GM18526 (cell line): Measurements from ENCODE around the gene GDF11.
A peak's percentile ranks its signal among the peaks of the same experiment; 100 is the strongest.

Experiments used
- POLR2A ChIP-seq: IDR thresholded peaks from 3 replicates; pipeline ENCODE4 v1.6.1; 2011; ENCODE audit not compliant: insufficient read length; ENCODE audit errors: extremely low read depth

GDF11 gene

DNA sequence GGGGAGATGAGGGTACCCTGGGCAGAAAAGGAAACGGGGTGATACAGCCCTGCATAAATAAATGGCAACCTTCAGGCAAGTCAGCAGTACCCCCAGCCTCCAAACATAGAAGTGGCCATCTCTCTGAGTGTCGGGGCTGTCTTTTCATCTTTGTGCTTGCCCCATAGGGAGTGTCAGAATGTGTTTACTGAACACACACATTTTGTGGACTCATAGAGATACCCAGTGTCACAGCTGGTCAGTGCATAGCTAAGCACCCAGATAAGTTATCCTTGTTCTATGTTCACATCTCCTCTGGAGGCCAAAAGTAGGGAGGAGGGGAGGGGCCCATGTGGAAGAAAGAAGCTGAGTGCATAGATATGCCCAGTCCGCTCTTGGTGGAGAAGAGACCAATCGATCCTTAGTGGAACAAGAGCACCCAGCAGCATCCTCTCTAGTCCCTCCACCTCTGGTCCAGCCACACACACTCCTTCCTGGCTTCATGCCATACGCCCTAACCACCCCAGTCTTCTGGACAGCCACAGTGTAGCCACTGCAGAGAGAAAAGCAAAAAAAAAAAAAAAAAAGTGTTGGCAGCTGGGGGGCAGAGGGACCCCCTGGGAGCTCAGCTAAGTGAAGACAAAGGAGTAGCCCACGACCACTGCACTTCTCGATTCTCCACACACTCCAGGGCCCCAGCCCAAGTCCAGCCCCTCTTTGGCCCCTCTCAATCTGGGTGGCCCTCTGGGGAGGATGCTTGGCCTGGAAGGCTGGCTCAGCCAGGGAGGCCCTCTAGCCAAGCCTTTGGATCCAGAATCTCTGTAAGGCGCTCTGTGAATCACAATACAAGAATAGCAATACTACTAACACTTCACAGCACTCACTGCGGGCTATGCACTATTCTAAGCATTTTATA, 37.9 kb upstream of the GDF11 start:
- no peak for TF ChIP-seq POLR2A

DNA sequence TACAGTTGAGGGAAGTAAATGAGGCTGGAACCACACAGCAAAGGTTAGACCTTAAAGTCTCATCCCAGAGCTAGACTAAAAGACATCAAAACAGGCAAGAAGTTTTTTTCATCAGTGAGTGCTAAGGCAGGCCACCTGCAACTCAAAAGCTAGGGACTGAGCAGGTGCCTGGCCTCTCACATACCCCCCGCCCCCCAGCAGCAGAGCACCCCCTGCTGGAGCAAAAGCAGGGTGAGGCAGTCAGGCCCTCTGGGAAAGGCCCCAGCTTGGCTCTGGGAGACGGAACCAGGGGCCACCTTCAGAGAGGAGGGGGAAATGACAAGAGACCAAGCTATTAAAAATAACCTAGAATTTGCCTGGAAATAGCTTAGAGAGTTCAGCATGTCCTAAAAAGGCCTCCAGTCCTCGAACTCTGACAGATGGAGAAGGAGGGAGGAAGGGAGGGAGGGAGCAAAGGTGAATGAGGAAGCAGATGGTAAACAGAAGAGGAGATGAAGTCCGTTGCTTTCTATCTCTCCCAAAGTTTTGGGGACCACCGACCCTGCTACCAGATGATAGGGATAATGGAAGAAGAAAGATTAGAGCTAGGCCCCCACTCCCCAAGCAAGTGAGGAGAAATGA, 37.0 kb upstream of the GDF11 start:
- no peak for TF ChIP-seq POLR2A

GRCh38 chr12:55706568-55707218, 36.2 kb upstream of the GDF11 start:
- no peak for TF ChIP-seq POLR2A

- TF ChIP-seq POLR2A = no peak
These were observed 35.7 kb upstream of the GDF11 start for GRCh38 chr12:55707219-55707671.

DNA sequence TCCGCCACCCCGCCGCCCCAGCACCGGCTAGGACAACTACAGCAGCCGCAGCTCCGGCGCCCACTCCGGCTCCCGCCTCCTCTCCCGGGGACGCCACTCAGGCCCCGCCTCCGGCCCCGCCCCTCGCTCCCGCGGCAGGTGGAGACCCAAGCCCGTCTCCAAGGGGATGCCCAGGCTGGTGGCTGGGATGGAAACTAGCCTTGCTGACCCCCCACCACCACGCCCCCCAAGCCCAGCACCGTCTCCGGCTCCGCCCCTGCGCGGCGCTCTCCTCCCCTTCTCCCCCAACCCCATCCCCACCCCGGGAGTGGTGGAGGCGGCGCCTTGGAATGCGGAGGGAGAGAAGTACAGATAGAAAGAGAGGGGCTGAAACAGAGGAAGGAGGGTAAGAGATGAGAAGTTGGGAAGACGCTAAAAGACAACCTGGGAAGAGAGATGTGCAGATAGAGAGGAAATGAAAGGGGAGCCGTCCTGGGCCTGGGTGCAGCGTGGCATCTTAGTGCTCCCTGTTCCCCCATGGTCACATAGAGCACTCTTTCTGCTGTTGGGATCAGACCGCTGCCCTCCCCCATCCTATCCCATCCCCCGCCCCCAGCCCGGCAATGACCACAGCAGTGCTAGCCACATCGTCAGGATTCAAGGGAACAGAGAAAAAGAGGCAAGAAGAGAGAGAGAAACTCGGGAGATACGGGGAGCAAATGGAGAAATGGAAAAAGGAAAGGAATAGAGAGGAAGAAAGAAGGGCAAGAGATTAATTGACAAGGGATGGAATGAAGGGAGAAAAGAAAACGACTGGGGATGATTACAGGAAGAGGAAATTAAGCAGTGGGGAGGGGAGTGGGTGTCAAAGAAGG, 34.9 kb upstream of the GDF11 start, which contains the start of gene ITGA7:
Gene ITGA7 (minus strand): TSS at position 64 of the 854 bp plus-strand sequence. CDS start 222 bp downstream, outside the sequence.
- no peak for TF ChIP-seq POLR2A

DNA sequence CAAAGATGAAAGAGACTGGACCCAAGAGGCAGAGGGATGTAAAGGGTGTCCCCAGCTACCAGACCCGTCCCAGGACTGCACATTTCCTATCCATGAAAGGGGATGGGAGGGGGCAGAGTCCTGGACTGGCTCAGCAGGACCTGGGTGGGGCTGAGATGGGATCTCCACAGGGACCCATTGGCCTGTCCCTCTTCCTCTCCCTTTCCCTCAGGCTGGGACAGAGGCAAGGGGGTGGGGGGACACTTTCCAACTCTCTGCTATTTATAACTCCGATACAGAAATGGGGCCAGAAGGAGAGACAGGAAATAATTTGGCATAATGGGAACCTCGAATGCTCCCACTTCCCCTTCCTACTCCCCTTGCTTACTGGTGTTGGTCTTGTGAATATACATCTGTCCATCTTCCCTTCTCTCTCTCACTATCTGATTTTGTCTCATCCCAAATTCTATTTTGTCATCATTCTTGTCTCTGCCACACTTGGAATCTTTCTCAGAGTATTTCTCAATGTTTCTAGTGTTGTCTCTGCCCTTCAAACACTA, 34.2 kb upstream of the GDF11 start:
- TF ChIP-seq POLR2A = no peak

GRCh38 chr12:55711786-55712553, 31.0 kb upstream of the GDF11 start:
- TF ChIP-seq POLR2A = no peak

GRCh38 chr12:55712700-55713415, 30.1 kb upstream of the GDF11 start:
- no peak for TF ChIP-seq POLR2A

DNA sequence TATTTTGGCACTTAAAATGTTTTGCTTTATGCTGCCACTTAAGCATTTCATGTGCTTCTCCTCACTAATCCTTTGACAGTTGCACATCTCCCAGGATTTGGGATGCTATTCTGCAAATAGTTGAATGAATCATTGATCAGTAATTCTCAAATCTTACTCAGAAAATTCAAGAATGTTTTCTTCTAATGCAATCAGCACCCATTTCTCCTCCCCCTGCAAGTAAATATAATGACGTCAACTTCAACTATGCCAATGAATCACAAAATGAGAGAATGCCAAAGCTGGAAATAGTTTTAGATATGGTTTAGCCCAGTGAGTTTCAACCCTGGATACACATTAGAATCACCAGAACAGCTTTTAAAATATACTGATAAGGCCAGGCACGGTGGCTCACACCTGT, 29.2 kb upstream of the GDF11 start:
- TF ChIP-seq POLR2A = no peak

- TF ChIP-seq POLR2A = no peak
These were observed 27.7 kb upstream of the GDF11 start for GRCh38 chr12:55715169-55715764.

- TF ChIP-seq POLR2A = peak; percentile 74
These were observed 26.9 kb upstream of the GDF11 start, which contains the start of gene BLOC1S1 for GRCh38 chr12:55715833-55716581. BLOC1S1 (plus strand) TSS chr12:55716046; CDS start chr12:55716052, 6 bp downstream.

DNA sequence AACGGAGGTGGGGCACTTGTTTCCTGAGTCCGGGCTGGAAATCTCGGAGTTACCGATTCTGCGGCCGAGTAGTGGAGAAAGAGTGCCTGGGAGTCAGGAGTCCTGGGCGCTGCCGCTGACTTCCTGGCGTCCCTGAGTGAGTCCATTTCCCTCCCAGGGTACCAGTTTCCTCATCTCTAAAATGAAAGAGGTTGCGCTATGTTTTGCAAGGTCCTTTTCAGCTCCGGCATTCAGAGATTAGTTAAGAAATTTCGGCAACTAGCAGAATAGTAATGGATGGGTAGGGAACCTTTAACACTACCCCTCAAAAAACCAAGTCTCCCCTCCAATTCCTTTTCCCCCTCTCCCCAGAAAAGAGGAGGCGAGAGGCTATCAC, 26.4 kb upstream of the GDF11 start:
- peak; percentile 12 for TF ChIP-seq POLR2A
